ENCODE measurements around the gene RCC2.

DNA sequence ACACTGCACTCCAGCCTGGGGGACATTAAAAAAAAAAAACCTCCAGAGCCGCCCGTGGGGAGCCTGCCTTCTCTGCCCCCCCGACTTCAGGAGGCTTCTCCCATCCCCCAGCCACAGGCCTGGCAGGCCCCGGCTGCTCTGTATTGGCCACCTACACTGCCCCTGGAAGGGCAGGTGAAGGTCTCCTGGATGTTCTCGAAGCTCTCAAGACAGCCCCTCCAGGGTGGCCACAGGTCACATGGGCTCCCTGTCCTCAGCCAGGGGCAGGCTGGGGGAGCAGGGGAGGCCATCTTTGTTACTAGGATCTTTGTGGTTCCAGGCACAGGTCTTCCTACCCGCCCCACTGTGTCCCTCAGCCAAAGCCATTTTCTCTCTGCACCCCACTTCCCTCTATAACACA lies 34.7 kb downstream of the RCC2 start:
- TF ChIP-seq, protein P1, sequence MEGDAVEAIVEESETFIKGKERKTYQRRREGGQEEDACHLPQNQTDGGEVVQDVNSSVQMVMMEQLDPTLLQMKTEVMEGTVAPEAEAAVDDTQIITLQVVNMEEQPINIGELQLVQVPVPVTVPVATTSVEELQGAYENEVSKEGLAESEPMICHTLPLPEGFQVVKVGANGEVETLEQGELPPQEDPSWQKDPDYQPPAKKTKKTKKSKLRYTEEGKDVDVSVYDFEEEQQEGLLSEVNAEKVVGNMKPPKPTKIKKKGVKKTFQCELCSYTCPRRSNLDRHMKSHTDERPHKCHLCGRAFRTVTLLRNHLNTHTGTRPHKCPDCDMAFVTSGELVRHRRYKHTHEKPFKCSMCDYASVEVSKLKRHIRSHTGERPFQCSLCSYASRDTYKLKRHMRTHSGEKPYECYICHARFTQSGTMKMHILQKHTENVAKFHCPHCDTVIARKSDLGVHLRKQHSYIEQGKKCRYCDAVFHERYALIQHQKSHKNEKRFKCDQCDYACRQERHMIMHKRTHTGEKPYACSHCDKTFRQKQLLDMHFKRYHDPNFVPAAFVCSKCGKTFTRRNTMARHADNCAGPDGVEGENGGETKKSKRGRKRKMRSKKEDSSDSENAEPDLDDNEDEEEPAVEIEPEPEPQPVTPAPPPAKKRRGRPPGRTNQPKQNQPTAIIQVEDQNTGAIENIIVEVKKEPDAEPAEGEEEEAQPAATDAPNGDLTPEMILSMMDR (tag by site-specific recombination; IDR thresholded peaks at IDR 0.05): no peak
- TF ChIP-seq ZNF423 (tag by site-specific recombination; IDR thresholded peaks at IDR 0.05) (no peak), RBAK (tag by site-specific recombination; IDR thresholded peaks at IDR 0.05) (no peak), ZNF624 (tag by site-specific recombination; IDR thresholded peaks at IDR 0.05) (no peak), ZNF501 (tag by site-specific recombination; IDR thresholded peaks at IDR 0.05) (no peak), ZNF274 (IDR thresholded peaks at IDR 0.05; ENCODE audit: low read length) (no peak), ZNF274 (tag by site-specific recombination; IDR thresholded peaks at IDR 0.05; ENCODE audit: borderline replicate concordance) (no peak), ZBTB1 (tag by site-specific recombination; IDR thresholded peaks at IDR 0.05) (no peak), ZFHX2 (tag by site-specific recombination; conservative IDR thresholded peaks at IDR 0.05) (no peak)
- TF ChIP-seq, protein P2, sequence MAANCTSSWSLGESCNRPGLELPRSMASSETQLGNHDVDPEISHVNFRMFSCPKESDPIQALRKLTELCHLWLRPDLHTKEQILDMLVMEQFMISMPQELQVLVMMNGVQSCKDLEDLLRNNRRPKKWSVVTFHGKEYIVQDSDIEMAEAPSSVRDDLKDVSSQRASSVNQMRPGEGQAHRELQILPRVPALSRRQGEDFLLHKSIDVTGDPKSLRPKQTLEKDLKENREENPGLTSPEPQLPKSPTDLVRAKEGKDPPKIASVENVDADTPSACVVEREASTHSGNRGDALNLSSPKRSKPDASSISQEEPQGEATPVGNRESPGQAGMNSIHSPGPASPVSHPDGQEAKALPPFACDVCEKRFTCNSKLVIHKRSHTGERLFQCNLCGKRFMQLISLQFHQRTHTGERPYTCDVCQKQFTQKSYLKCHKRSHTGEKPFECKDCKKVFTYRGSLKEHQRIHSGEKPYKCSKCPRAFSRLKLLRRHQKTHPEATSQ (tag by site-specific recombination; IDR thresholded peaks at IDR 0.05): no peak
- TF ChIP-seq, protein P3, sequence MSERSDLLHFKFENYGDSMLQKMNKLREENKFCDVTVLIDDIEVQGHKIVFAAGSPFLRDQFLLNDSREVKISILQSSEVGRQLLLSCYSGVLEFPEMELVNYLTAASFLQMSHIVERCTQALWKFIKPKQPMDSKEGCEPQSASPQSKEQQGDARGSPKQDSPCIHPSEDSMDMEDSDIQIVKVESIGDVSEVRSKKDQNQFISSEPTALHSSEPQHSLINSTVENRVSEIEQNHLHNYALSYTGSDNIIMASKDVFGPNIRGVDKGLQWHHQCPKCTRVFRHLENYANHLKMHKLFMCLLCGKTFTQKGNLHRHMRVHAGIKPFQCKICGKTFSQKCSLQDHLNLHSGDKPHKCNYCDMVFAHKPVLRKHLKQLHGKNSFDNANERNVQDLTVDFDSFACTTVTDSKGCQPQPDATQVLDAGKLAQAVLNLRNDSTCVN (tag by site-specific recombination; optimal IDR thresholded peaks at IDR 0.05): no peak
- TF ChIP-seq, protein P4, sequence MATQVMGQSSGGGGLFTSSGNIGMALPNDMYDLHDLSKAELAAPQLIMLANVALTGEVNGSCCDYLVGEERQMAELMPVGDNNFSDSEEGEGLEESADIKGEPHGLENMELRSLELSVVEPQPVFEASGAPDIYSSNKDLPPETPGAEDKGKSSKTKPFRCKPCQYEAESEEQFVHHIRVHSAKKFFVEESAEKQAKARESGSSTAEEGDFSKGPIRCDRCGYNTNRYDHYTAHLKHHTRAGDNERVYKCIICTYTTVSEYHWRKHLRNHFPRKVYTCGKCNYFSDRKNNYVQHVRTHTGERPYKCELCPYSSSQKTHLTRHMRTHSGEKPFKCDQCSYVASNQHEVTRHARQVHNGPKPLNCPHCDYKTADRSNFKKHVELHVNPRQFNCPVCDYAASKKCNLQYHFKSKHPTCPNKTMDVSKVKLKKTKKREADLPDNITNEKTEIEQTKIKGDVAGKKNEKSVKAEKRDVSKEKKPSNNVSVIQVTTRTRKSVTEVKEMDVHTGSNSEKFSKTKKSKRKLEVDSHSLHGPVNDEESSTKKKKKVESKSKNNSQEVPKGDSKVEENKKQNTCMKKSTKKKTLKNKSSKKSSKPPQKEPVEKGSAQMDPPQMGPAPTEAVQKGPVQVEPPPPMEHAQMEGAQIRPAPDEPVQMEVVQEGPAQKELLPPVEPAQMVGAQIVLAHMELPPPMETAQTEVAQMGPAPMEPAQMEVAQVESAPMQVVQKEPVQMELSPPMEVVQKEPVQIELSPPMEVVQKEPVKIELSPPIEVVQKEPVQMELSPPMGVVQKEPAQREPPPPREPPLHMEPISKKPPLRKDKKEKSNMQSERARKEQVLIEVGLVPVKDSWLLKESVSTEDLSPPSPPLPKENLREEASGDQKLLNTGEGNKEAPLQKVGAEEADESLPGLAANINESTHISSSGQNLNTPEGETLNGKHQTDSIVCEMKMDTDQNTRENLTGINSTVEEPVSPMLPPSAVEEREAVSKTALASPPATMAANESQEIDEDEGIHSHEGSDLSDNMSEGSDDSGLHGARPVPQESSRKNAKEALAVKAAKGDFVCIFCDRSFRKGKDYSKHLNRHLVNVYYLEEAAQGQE (tag by site-specific recombination; IDR thresholded peaks at IDR 0.05): no peak
- TF ChIP-seq, protein P5, sequence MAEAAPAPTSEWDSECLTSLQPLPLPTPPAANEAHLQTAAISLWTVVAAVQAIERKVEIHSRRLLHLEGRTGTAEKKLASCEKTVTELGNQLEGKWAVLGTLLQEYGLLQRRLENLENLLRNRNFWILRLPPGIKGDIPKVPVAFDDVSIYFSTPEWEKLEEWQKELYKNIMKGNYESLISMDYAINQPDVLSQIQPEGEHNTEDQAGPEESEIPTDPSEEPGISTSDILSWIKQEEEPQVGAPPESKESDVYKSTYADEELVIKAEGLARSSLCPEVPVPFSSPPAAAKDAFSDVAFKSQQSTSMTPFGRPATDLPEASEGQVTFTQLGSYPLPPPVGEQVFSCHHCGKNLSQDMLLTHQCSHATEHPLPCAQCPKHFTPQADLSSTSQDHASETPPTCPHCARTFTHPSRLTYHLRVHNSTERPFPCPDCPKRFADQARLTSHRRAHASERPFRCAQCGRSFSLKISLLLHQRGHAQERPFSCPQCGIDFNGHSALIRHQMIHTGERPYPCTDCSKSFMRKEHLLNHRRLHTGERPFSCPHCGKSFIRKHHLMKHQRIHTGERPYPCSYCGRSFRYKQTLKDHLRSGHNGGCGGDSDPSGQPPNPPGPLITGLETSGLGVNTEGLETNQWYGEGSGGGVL (tag by site-specific recombination; IDR thresholded peaks at IDR 0.05): no peak
- TF ChIP-seq, protein P6, sequence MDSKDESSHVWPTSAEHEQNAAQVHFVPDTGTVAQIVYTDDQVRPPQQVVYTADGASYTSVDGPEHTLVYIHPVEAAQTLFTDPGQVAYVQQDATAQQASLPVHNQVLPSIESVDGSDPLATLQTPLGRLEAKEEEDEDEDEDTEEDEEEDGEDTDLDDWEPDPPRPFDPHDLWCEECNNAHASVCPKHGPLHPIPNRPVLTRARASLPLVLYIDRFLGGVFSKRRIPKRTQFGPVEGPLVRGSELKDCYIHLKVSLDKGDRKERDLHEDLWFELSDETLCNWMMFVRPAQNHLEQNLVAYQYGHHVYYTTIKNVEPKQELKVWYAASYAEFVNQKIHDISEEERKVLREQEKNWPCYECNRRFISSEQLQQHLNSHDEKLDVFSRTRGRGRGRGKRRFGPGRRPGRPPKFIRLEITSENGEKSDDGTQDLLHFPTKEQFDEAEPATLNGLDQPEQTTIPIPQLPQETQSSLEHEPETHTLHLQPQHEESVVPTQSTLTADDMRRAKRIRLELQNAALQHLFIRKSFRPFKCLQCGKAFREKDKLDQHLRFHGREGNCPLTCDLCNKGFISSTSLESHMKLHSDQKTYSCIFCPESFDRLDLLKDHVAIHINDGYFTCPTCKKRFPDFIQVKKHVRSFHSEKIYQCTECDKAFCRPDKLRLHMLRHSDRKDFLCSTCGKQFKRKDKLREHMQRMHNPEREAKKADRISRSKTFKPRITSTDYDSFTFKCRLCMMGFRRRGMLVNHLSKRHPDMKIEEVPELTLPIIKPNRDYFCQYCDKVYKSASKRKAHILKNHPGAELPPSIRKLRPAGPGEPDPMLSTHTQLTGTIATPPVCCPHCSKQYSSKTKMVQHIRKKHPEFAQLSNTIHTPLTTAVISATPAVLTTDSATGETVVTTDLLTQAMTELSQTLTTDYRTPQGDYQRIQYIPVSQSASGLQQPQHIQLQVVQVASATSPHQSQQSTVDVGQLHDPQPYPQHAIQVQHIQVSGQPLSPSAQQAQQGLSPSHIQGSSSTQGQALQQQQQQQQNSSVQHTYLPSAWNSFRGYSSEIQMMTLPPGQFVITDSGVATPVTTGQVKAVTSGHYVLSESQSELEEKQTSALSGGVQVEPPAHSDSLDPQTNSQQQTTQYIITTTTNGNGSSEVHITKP (tag by site-specific recombination; IDR thresholded peaks at IDR 0.05): no peak

Data from HEK293 (cell line).